ENCODE results near the gene AKAP10. TPM values are rescaled to one million over a fixed set of nuclear protein-coding genes. Genes with fewer than 3 reads are reported as not detected.

AKAP10 gene
- total RNA-seq, 1 donor from 2014 or later = 54.1 TPM

- Histone ChIP-seq H3K4me3 (no peak overlapping the region), H3K79me2 (ENCODE audit: low read depth) (peaks cover 82% of the 10 kb centered on the region), H3K36me3 (peaks cover 15% of the 10 kb centered on the region), H4K20me1 (ENCODE audit: low read depth) (peaks cover 63% of the 10 kb centered on the region), H3K4me2 (no peak overlapping the region), H3K9me3 (ENCODE audit: low read depth) (no peaks in the 10 kb centered on the region), H3K27me3 (no peaks in the 10 kb centered on the region), H3K4me1 (peaks cover 3% of the 10 kb centered on the region), H3K27ac (no peak overlapping the region), H2AFZ (replicated peaks) (no peak overlapping the region), H3K9ac (no peak overlapping the region), H3F3A (ENCODE audit: low read depth) (peaks cover 7% of the 10 kb centered on the region)
- TF ChIP-seq, protein P1, sequence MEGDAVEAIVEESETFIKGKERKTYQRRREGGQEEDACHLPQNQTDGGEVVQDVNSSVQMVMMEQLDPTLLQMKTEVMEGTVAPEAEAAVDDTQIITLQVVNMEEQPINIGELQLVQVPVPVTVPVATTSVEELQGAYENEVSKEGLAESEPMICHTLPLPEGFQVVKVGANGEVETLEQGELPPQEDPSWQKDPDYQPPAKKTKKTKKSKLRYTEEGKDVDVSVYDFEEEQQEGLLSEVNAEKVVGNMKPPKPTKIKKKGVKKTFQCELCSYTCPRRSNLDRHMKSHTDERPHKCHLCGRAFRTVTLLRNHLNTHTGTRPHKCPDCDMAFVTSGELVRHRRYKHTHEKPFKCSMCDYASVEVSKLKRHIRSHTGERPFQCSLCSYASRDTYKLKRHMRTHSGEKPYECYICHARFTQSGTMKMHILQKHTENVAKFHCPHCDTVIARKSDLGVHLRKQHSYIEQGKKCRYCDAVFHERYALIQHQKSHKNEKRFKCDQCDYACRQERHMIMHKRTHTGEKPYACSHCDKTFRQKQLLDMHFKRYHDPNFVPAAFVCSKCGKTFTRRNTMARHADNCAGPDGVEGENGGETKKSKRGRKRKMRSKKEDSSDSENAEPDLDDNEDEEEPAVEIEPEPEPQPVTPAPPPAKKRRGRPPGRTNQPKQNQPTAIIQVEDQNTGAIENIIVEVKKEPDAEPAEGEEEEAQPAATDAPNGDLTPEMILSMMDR (IDR thresholded peaks at IDR 0.05) = no peak
- TF ChIP-seq EZH2 (IDR thresholded peaks at IDR 0.05) (no peak), EZH2phosphoT487 (IDR thresholded peaks at IDR 0.05) (no peak)
- Mint-ChIP-seq H3K9me3 (no peaks in the 10 kb centered on the region), H3K36me3 (peaks cover 17% of the 10 kb centered on the region), H3K4me3 (no peak overlapping the region), H3K4me1 (peaks cover 7% of the 10 kb centered on the region), H3K27me3 (ENCODE audit: insufficient read depth, low read depth) (no peaks in the 10 kb centered on the region), H3K27ac (no peak overlapping the region)
- peak; percentile 14 for DNase-seq (ENCODE audit: low spot score)
Measured at GRCh38 chr17:19943026-19943425, 34.6 kb downstream of the AKAP10 start.

DNA sequence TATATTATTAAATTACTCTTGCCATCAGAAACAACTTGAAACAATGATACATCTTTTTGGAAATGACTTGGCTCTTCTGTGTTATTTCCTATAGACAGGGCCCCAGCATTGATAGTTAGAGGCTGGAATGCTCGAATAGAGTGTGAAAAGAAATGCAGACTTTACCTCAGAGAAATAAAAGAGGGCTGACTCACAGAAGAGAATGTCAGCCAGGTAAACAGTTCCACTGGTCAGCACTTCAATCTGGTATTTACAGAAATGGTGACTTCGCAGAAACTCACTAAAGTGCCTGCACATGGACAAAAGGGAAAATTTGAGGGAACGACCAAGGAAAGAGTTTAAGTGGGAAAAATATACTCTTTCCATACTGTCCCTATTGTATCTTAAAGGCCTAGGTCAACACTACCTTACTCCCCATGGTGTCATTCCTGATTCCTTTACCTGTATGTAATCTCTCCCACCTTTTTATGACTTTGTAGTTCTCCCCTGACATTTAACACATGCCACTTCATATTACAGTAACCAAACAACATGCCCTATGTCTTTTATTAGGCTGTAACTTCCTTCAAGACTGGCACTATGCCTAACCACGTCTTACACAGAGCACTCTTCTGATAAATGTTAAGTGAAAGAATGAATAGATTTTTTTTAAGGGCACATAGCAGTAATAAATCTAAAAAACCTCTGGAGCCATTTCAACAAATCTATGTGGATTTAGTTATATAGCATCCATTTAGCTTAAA, 36.7 kb downstream of the AKAP10 start:
- Histone ChIP-seq H3K27ac (peak overlapping the region; percentile 4), H4K20me1 (ENCODE audit: low read depth) (peaks cover 53% of the 10 kb centered on the region), H2AFZ (replicated peaks) (no peak overlapping the region), H3K27me3 (no peaks in the 10 kb centered on the region), H3F3A (ENCODE audit: low read depth) (peaks cover 6% of the 10 kb centered on the region), H3K4me1 (no peaks in the 10 kb centered on the region), H3K4me3 (no peak overlapping the region), H3K9ac (no peak overlapping the region), H3K36me3 (peaks cover 8% of the 10 kb centered on the region), H3K79me2 (ENCODE audit: low read depth) (peaks cover 63% of the 10 kb centered on the region), H3K4me2 (no peak overlapping the region), H3K9me3 (ENCODE audit: low read depth) (no peaks in the 10 kb centered on the region)
- H3K27ac Mint-ChIP-seq = no peak overlapping the region
- H3K9me3 Mint-ChIP-seq = no peaks in the 10 kb centered on the region
- no peak for DNase-seq (ENCODE audit: low spot score)
- H3K4me1 Mint-ChIP-seq = peaks cover 3% of the 10 kb centered on the region
- H3K27me3 Mint-ChIP-seq (ENCODE audit: insufficient read depth, low read depth) = no peaks in the 10 kb centered on the region
- TF ChIP-seq, protein P1 (IDR thresholded peaks at IDR 0.05) = no peak
- TF ChIP-seq EZH2phosphoT487 (IDR thresholded peaks at IDR 0.05) (no peak), EZH2 (IDR thresholded peaks at IDR 0.05) (no peak)
- no peak overlapping the region for H3K4me3 Mint-ChIP-seq
- peaks cover 22% of the 10 kb centered on the region for H3K36me3 Mint-ChIP-seq

DNA sequence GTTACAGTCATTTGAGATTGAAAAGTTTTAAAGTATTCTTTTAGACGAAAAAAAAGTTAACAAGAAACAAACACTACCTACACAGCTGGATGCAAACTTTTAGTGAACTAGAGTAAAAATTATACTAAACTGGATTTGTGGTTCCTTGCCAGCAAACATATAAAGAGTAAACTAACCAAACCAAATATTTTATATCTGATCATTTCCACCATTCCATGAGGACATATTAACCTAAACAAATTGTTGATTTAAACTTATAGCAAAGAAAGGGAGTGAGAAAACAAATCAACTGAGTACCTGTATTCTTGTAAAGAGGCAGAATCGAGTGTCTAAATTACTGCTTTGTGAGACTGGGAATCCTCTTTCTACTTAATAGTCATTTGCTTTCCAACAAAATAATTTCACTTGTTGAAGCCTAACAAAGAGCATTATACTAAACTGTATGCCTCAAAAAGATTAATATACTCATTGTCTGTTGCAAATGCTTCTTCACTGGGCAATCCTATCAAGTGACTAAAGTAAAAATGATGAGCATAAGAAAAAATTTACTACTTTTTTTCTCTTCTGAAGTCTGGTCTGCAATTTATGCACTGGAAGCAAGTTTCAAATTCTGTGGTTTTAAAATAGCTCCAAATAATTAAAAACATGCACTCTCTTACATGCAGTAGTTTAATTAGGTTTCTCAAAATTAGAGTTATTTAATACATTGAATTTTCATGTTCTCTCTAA, 37.5 kb downstream of the AKAP10 start:
- H3K27me3 Mint-ChIP-seq (ENCODE audit: insufficient read depth, low read depth) = no peaks in the 10 kb centered on the region
- Histone ChIP-seq H3K27me3 (no peaks in the 10 kb centered on the region), H3K36me3 (peaks cover 8% of the 10 kb centered on the region), H4K20me1 (ENCODE audit: low read depth) (peaks cover 46% of the 10 kb centered on the region), H3K79me2 (ENCODE audit: low read depth) (peaks cover 56% of the 10 kb centered on the region), H3K9ac (no peak overlapping the region), H3K4me1 (no peaks in the 10 kb centered on the region), H3K4me2 (no peak overlapping the region), H3F3A (ENCODE audit: low read depth) (no peaks in the 10 kb centered on the region), H3K4me3 (no peak overlapping the region), H3K9me3 (ENCODE audit: low read depth) (no peaks in the 10 kb centered on the region), H2AFZ (replicated peaks) (no peak overlapping the region), H3K27ac (peak overlapping the region; percentile 4)
- H3K9me3 Mint-ChIP-seq = no peaks in the 10 kb centered on the region
- H3K4me3 Mint-ChIP-seq = no peak overlapping the region
- no peak for DNase-seq (ENCODE audit: low spot score)
- H3K36me3 Mint-ChIP-seq = peaks cover 18% of the 10 kb centered on the region
- TF ChIP-seq EZH2 (IDR thresholded peaks at IDR 0.05) = no peak
- TF ChIP-seq EZH2phosphoT487 (IDR thresholded peaks at IDR 0.05) = no peak
- TF ChIP-seq, protein P1 (IDR thresholded peaks at IDR 0.05) = no peak
- H3K27ac Mint-ChIP-seq = no peak overlapping the region
- H3K4me1 Mint-ChIP-seq = peaks cover 3% of the 10 kb centered on the region

Data from neural progenitor cell (in vitro differentiated cells).